HK-2 (cell line): ENCODE data around the gene C12orf50.
"Not testable (repeated sequence)": the region's sequence is repeated elsewhere in the genome, so short reads cannot be mapped to it uniquely, and the experiment has no call there.

Experiments
- DNase-seq: peaks from one replicate; pipeline ENCODE4 v3.0.0-alpha.2; 2018; ENCODE audit not compliant: unreplicated experiment

The C12orf50 gene

DNA sequence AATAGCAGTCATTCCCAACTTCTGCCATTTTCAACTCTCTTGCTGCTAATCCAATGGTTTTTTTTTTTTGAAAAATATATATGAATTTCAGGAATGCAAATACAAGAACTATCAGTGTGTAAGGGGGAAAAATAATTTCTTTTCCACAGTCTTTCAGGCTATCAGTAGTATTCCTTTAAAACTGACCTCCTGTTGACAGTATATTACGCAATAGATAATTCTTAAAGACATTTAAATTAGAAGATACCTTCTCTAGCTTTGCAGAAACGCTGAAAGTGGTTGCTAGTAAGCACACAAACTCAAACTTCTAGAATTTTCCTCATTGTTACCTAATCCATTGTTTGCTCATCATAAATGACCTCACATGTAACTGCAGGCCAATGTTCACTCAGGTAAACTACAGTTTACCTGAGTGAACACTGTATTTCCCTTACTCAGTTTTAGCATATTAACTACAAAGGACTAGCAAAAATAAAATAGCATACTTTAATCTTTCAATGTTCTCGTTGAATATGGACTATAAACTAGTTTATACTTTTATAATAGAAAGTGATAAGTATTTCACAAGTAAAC, at the start of gene C12orf50:
C12orf50 (minus strand) TSS at position 309 of the 573 bp plus-strand sequence. CDS start 2,439 bp downstream, outside the sequence.
- no peak for DNase-seq

GRCh38 chr12:88067301-88067700, 38.1 kb upstream of the C12orf50 start:
- DNase-seq: no peak

DNA sequence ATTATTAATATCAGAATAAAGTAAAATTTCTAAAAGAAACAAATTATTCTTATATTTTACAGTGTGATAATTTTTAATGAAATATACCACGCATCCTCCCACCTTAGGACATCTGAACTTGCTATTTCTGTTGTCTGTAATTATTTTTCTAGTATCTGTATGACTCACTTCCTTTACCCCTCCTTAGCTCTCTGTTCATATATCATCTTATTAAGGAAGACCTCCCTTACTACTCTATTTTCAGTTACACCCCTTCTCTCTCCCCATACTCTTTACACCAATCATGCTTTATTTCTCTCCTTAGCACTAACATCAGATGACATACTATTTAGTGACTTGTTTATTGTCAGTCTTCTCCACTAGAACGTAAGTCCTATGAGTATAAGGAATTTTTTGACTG, 34.2 kb upstream of the C12orf50 start:
- no peak for DNase-seq

DNA sequence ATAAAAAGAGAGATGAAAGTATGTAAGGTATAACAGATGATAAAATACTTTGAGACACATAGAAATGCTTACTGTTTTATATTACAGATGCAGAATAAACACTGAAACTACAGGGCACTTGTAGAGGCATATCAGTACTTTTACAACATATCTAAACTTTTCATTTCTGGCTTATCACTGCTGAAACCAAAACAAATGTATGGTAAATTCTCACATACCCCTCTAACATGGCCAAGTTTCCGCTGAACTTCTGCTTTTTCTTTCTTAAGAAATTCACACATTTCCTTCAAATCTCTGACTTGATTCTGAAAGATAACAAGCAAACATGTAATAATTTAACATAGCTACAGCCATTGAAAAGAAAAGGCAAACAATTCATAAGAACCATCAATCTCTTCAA, 33.3 kb upstream of the C12orf50 start:
- DNase-seq: no peak

GRCh38 chr12:88058719-88059077, 29.5 kb upstream of the C12orf50 start:
- no peak for DNase-seq

DNA sequence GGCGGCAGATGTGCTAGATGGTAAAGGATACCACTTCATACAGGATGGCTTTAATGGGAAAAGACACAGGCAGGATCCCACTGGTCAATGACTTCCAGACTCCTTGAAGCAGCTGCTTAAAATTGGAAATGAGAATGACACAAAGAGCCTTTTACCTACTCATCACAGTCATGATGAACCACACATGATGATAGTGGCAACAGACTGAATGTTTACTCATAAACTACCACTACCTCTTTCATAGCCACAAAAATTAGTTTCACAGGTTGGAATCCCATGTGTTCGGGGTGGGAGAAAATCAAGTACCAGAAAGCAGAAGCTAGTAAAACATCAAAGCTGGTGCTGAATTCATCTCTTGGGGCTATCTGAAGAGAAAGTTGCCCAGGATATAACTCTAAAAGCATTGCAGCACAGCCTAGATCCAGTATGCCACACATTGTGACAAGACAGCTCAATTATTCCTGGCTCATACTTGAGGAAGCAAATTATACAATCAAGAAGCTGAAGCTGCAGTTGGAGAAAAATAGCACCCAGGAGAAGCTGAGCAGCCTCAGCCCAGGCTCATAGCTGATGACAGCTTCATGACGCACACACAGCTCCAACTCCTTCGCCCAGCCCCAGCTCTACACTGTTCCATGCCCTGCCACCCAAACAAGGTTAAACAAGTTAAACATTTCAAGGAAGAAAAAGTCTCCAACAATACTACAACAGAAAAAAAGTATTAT, 29.0 kb upstream of the C12orf50 start:
- DNase-seq: no peak

DNA sequence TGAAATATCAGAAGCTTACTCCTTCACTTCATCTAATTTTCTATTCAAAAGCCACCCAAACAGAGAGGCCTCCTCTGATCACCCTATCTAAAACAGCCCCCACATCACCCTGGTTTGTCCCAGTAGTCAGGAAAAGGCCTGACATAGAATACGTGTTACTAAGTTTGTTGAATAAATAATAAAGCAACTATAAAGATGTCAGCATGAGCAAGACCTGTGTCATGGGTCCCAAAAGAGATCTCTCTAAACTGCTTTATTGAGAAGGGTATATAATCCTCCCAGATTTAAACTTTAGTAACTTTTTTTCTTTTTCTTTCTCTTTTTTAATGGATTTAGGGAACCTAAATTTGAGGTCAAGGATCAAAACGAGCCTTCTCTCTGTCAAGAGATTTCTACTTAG, 27.4 kb upstream of the C12orf50 start:
- no peak for DNase-seq

- DNase-seq: peak; percentile 17
These were observed 23.5 kb upstream of the C12orf50 start for GRCh38 chr12:88052686-88053085.

DNA sequence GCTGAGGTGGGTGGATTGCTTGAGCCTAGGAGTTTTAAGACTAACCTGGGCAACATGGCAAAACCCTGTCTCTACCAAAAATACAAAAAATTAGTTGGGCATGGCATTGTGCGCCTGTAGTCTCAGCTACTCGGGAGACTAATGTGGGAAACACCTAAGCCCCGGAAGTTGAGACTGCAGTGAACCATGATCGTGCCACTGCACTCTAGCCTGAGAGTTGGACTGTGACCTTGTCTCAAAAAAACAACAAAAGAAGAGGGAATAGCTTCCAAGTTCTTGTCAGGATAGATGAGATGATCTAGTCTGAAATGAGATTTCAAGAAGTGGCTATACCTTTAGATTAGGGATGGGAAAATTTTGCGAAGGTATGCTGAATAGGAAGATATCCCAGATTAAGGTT, 14.8 kb upstream of the C12orf50 start:
- no peak for DNase-seq

DNA sequence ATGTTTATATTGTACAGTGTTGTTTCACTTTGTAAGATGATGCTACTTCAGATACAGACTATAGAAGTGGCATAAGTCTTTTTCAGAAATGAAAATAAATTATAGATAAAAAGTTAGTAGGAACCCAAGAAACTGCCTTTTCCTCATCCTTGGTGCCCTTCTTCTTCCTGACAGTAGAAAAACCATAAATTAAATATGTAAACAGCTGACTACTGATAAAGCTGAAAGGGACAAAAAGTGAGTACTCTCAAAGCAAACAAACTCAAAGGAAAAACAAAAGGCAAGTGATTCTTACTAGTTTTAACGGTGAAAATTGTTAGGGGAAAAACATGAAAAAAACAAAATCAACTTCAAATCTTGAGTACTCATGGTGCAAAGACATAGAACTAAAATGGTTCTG, 8.6 kb upstream of the C12orf50 start:
- DNase-seq: no peak

DNA sequence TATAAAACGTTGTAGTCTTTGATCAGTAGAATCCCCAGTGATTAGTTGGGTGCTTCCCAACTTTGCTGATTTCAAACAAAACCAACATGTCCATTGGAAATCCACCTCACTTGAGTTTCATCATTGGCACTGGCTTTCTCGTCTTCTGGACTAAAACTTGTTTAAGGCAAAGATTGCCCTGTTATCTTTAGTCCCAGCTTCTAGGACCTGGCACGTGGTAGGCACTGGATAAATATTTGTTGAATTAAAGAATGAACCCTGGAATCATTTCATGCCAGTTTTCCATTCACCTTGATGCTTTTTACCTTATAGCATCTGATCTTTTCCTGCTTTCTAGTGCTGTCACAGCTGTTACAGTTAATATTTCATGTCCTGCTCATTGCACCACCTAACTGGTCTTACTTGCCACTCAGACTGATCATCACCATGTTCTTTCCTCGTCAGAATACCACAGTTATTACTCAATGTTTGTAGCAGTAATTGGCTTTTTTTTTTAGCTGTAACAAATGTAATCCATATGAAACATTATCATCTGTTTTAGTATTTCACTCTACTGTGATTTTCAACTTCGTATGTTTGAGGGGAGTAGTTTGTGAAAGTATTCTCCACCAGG, 7.3 kb upstream of the C12orf50 start:
- DNase-seq: no peak

- no peak for DNase-seq
These were observed 6.7 kb upstream of the C12orf50 start for GRCh38 chr12:88035907-88036289.

GRCh38 chr12:88035271-88035906, 6.2 kb upstream of the C12orf50 start:
- DNase-seq: peak; percentile 91

- not testable (repeated sequence) for DNase-seq
These were observed 2.0 kb upstream of the C12orf50 start for GRCh38 chr12:88031161-88031560.

GRCh38 chr12:88026196-88026595, 3.0 kb downstream of the C12orf50 start:
- DNase-seq: no peak

DNA sequence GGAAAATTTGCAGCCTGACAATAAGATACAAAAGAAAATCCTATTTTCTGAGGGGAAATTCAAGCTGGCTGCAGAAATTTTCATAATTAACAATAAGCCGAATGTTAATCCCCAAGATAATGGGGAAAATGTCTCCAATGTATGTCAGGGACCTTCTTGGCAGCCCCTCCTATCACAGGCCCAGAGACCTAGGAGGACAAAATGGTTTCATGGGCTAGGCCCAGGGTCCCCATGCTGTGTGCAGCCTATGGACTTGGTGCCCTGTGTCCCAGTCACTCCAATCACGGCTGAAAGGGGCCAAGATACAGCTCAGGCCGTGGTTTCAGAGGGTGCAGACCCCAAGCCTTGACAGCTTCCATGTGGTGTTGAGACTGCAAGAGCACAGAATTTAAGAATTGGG, 11.2 kb downstream of the C12orf50 start:
- DNase-seq: no peak

DNA sequence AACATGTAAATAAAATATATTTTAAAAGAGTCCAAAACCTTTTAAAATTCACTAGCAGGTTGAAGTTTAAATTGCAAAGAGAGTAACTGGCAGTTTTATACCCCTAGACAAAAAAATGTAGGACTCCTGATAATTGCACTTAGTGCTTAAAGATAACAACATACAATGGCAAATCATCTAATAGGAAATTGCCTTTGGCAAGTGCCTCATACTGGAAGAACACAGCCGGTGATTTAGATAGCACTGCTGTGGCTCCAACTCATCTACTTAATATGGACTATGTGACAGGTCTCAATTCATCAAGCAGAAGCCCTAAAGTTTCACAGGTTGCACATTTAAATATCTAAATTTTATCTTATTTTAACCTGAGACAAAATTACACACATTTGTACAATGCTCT, 13.4 kb downstream of the C12orf50 start:
- DNase-seq: no peak

- no peak for DNase-seq
These were observed 17.4 kb downstream of the C12orf50 start for GRCh38 chr12:88011755-88012154.

DNA sequence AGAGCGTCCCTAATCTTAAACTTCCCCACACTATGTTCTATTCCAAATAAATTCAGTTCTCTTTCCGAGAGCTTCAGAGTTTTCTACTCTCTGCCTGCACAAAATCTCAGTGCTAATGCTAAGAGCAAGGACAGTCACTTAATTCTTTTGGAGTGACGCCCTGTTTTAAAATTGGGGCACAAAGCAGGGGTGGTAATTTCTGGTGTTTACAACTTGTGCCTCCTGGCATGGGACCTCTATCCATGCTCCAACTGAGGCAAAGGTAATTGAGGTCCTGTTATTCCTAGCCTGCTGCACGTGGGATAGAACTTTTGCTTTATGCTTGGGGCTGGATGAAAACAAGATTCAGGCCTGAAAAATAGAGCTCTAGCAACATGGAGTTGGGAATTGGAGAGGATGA, 22.9 kb downstream of the C12orf50 start:
- no peak for DNase-seq

DNA sequence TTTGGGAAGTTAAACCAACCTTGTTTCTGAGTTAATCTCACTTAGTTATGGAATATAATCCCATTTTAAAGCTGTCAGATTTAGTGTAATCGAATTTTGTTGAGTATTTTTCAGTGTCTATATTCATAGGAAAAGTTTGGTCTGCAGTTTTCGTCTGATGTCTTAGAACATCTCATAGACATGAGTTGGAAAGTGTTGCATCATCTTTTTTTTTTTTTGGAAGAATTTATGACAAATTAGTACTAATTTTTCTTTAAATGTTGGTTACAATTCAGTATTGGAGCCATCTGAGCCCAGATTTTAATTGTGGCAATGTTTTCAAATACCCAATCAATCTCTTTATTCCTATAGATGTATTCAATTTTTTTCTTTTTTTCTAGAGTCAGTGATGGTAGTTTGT, 27.9 kb downstream of the C12orf50 start:
- no peak for DNase-seq

DNA sequence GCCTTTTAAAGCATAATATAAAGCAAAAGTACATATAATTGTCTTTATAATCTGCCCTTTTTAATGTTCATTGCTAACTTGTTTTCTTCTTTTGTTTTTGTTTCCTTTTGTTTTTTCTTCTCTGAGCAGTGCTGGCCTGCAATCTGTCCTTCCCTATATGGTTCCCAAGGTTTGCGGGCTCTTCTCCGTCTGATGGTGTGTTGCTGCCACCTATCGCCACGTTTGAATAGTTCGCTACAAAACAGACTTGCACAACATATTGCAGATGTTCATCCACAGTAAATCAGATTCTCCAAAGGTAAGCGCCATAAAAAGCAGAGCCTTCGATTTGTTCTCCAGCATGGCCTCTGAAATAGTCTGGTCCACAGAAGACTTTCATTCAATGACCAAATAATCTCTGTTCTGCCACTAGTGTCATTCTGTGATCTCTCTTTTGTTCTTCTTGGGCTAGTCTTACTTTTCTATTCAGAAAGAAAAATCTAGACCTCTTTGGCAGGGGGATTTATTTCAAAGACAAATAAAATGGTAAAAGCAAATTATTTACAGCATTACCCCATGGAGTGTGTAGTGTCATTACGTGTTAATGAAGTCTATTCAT, 33.5 kb downstream of the C12orf50 start:
- peak; percentile 62 for DNase-seq

DNA sequence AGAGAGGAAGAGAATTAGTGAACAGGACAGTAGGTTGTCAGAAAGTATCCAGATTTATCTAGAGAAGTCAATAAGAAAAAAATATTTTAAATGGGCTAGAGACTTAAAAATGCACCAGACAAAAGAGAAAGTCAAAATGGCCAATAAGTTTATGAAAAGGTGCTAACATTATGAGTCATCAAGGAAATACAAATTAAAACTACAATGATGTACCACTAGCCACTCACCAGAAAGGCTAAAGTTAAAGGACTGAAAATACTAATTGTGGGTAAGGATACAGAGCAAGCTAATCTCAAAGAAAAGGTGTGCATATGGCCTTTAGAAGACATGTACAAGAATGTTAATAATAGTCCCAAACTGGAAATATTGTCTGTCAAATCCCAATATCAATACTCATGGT, 37.7 kb downstream of the C12orf50 start:
- DNase-seq: no peak

- no peak for DNase-seq
These were observed 40.7 kb downstream of the C12orf50 start for GRCh38 chr12:87988534-87988933.
